HepG2 (cell line): ENCODE data around the gene SLC22A4. TPM values are rescaled to one million over a fixed set of nuclear protein-coding genes. Genes with fewer than 3 reads are reported as not detected.
A peak's percentile ranks its signal among the peaks of the same experiment; 100 is the strongest.

Experiments used
- AKAP8 ChIP-seq: sonication (generic); formaldehyde crosslinking; IDR thresholded peaks from 2 replicates; pipeline ENCODE4 v1.5.1; 2020; ENCODE audit warnings: mild to moderate bottlenecking, missing genetic modification reagents
- ATF4 ChIP-seq, 2 experiments: fragments of 450-650 bp in 1 of 2; sonication (generic) in 1 of 2; formaldehyde crosslinking; IDR thresholded peaks; 2 replicates each; pipeline versions ENCODE4 v1.5.0 to v1.8.0; 2020 to 2022; ENCODE audit warnings: mild to moderate bottlenecking in 1 of 2, missing genetic modification reagents in 1 of 2
- CBX5 ChIP-seq: sonication (generic); formaldehyde crosslinking; IDR thresholded peaks from 2 replicates; pipeline ENCODE4 v1.4.0; 2020; ENCODE audit warnings: missing genetic modification reagents, borderline replicate concordance
- CC2D1A ChIP-seq: sonication (generic); formaldehyde crosslinking; IDR thresholded peaks from 2 replicates; pipeline ENCODE4 v1.8.1; 2023; ENCODE audit warnings: mild to moderate bottlenecking, missing genetic modification reagents
- DNMT1 ChIP-seq: sonication (generic); formaldehyde crosslinking; IDR thresholded peaks from 2 replicates; pipeline ENCODE4 v1.5.1; 2020; ENCODE audit warnings: mild to moderate bottlenecking, missing genetic modification reagents
- E2F5 ChIP-seq: sonication (generic); formaldehyde crosslinking; conservative IDR thresholded peaks from 2 replicates; pipeline ENCODE4 v1.4.0; 2020; ENCODE audit warnings: missing genetic modification reagents
- ESRRA ChIP-seq: sonication (generic); formaldehyde crosslinking; IDR thresholded peaks from 2 replicates; pipeline ENCODE4 v1.5.1; 2020; ENCODE audit warnings: mild to moderate bottlenecking, low read depth, missing genetic modification reagents
- GATAD2A ChIP-seq: IDR thresholded peaks from 2 replicates; pipeline ENCODE4 v1.6.1; 2016
- KDM3A ChIP-seq: IDR thresholded peaks from 2 replicates; pipeline ENCODE4 v1.6.1; 2018; ENCODE audit warnings: low read depth, missing compliant biosample characterization
- KDM5A ChIP-seq: fragments of 200-600 bp; sonication (generic); IDR thresholded peaks from 2 replicates; pipeline ENCODE4 v1.7.0; 2018; ENCODE audit warnings: antibody characterized with exemption, mild to moderate bottlenecking, low read length, borderline replicate concordance
- KDM5B ChIP-seq: sonication (generic); formaldehyde crosslinking; IDR thresholded peaks from 2 replicates; pipeline ENCODE4 v1.4.0; 2020; ENCODE audit warnings: missing genetic modification reagents, mild to moderate bottlenecking, borderline replicate concordance
- MNT ChIP-seq: fragments of 450-650 bp; IDR thresholded peaks from 2 replicates; pipeline ENCODE4 v1.6.1; 2016
- POLR2AphosphoS5 ChIP-seq: IDR thresholded peaks from 2 replicates; pipeline ENCODE4 v1.6.1; 2012; ENCODE audit warnings: low read depth, low read length
- RAD51 ChIP-seq: fragments of 450-650 bp; IDR thresholded peaks from 2 replicates; pipeline ENCODE4 v1.6.1; 2016; ENCODE audit warnings: borderline replicate concordance
- RCOR2 ChIP-seq: IDR thresholded peaks from 2 replicates; pipeline ENCODE4 v1.6.1; 2016; ENCODE audit warnings: missing biosample characterization, missing genetic modification reagents
- SKI ChIP-seq: fragments of 450-650 bp; IDR thresholded peaks from one replicate; pipeline ENCODE4 v1.6.1; 2018; ENCODE audit warnings: mild to moderate bottlenecking; ENCODE audit not compliant: partially characterized antibody
- TCF7L2 ChIP-seq: IDR thresholded peaks from 2 replicates; pipeline ENCODE4 v1.6.1; 2011; ENCODE audit warnings: mild to moderate bottlenecking, low read depth, low read length, moderate library complexity
- TFDP1 ChIP-seq: IDR thresholded peaks from 2 replicates; pipeline ENCODE4 v1.6.1; 2016; ENCODE audit warnings: missing compliant biosample characterization, missing genetic modification reagents, borderline replicate concordance
- TRIM24 ChIP-seq: sonication (generic); formaldehyde crosslinking; IDR thresholded peaks from 2 replicates; pipeline ENCODE4 v1.8.0; 2022; ENCODE audit warnings: mild to moderate bottlenecking, missing genetic modification reagents
- ZBTB1 ChIP-seq: sonication (generic); formaldehyde crosslinking; IDR thresholded peaks from 2 replicates; pipeline ENCODE4 v1.4.0; 2020; ENCODE audit warnings: missing genetic modification reagents, borderline replicate concordance
- ZNF530 ChIP-seq: sonication (generic); formaldehyde crosslinking; IDR thresholded peaks from 2 replicates; pipeline ENCODE4 v1.5.0; 2020; ENCODE audit warnings: low read depth, mild to moderate bottlenecking, missing genetic modification reagents
- ZNF552 ChIP-seq: sonication (generic); formaldehyde crosslinking; IDR thresholded peaks from 2 replicates; pipeline ENCODE4 v1.9.0; 2022; ENCODE audit warnings: missing genetic modification reagents, mild to moderate bottlenecking, borderline replicate concordance
- ZNF7 ChIP-seq: IDR thresholded peaks from 2 replicates; pipeline ENCODE4 v1.6.1; 2016; ENCODE audit warnings: missing biosample characterization, missing genetic modification reagents
- ZNF761 ChIP-seq: sonication (generic); formaldehyde crosslinking; conservative IDR thresholded peaks from 2 replicates; pipeline ENCODE4 v1.4.0; 2020; ENCODE audit warnings: mild to moderate bottlenecking, missing genetic modification reagents
- ZSCAN25 ChIP-seq: sonication (generic); formaldehyde crosslinking; IDR thresholded peaks from 2 replicates; pipeline ENCODE4 v1.8.0; 2022; ENCODE audit warnings: mild to moderate bottlenecking, missing genetic modification reagents
- polyA plus RNA-seq, 8 experiments: library from polyadenylated mRNA; depleted of rRNA in 3 of 8; stranded (reverse) in 7 of 8; unstranded in 1 of 8; fragments of >200 nt; fragmentation: Illumina TruSeq in 4 of 8; extraction: Trizol in 4 of 8; gene quantifications; 2 replicates each; pipeline versions ENCODE4 v1.2.1 to v1.2.3, GENCODE V29; 2011 to 2016; ENCODE audit warnings: low read depth in 4 of 8, missing spikeins in 1 of 8, mixed read lengths in 1 of 8; ENCODE audit not compliant: insufficient read depth in 1 of 8
- total RNA-seq, 5 experiments: library from RNA; depleted of rRNA; stranded (reverse); fragments of >200 nt; fragmentation: Illumina TruSeq; extraction: Trizol; gene quantifications; 2 replicates each; pipeline ENCODE4 v1.2.3, GENCODE V29; 2016; ENCODE audit warnings: low read depth in 1 of 5

The SLC22A4 gene
- total and polyA plus RNA-seq, 2 of the 13 experiments (the other 11 are each of a cell fraction or from before 2014, with no cell fraction given) = 0.33 to 0.62 TPM

GRCh38 chr5:132293066-132293991 is 865 bp upstream of the SLC22A4 start (continued):
- peak; percentile 8; the same call in 1 of the 2 replicates for TF ChIP-seq DNMT1 (CRISPR knock-in tag)
- TF ChIP-seq MNT = no peak
- TF ChIP-seq ZNF552 (CRISPR knock-in tag) = 0 out of 2 replicates have a peak, but pooled peaks have one; percentile 43
- no peak for TF ChIP-seq POLR2AphosphoS5
- no peak for TF ChIP-seq RAD51
- TF ChIP-seq KDM5B (CRISPR knock-in tag) = peak; percentile 87; the same call in 1 of the 2 replicates
- no peak; a peak in 1 of 4 replicates for TF ChIP-seq ATF4 (CRISPR knock-in tag; IDR thresholded peaks at IDR 0.05)
- TF ChIP-seq ZSCAN25 (CRISPR knock-in tag) = peak; percentile 55
- peak; percentile 17; the same call in 1 of the 2 replicates for TF ChIP-seq CBX5 (CRISPR knock-in tag)
- peak; percentile 76; the same call in 1 of the 2 replicates for TF ChIP-seq ESRRA
- TF ChIP-seq ZNF530 = no peak
- TF ChIP-seq KDM5A = peak; percentile 34; the same call in 1 of the 2 replicates
- TF ChIP-seq GATAD2A = no peak
- TF ChIP-seq CC2D1A (CRISPR knock-in tag) = no peak
- TF ChIP-seq TRIM24 (CRISPR knock-in tag) = no peak
- no peak for TF ChIP-seq AKAP8 (CRISPR knock-in tag)
- TF ChIP-seq TFDP1 (CRISPR knock-in tag) = no peak; the same call in 1 of the 2 replicates
- TF ChIP-seq TCF7L2 = no peak
- TF ChIP-seq KDM3A (CRISPR knock-in tag) = no peak
- TF ChIP-seq ZNF761 (CRISPR knock-in tag) = peak; percentile 93; the same call in 1 of the 2 replicates
- no peak for TF ChIP-seq ZNF7 (CRISPR knock-in tag)
- TF ChIP-seq E2F5 (CRISPR knock-in tag) = no peak
- no peak for TF ChIP-seq RCOR2 (CRISPR knock-in tag)
- no peak; the same call in 1 of the 2 replicates for TF ChIP-seq ZBTB1 (CRISPR knock-in tag)
- peak; percentile 26 for TF ChIP-seq SKI
